Neuronal stem cell (in vitro differentiated cells): ENCODE data around the gene CSF1R.

Experiments used
- DNase-seq: peaks from one replicate; pipeline ENCODE4 v3.0.0-alpha.2; 2013; ENCODE audit warnings: low spot score
- H2AFZ ChIP-seq: one replicate; pipeline ENCODE4 v1.6.1; 2013; ENCODE audit warnings: mild to moderate bottlenecking, low read length, inconsistent platforms
- H2AK5ac ChIP-seq: 2 replicates; pipeline ENCODE4 v1.6.1; 2013; ENCODE audit warnings: low read depth, mild to moderate bottlenecking, inconsistent platforms, low read length, moderate library complexity, mixed read lengths
- H2BK120ac ChIP-seq: 2 replicates; pipeline ENCODE4 v1.6.1; 2013; ENCODE audit warnings: low read depth, mild to moderate bottlenecking, inconsistent platforms, low read length, moderate library complexity, mixed read lengths
- H2BK12ac ChIP-seq: one replicate; pipeline ENCODE4 v1.6.1; 2013; ENCODE audit warnings: low read length, inconsistent platforms
- H2BK15ac ChIP-seq: 2 replicates; pipeline ENCODE4 v1.6.1; 2013; ENCODE audit warnings: mild to moderate bottlenecking, low read length, inconsistent platforms, mixed read lengths
- H2BK5ac ChIP-seq: one replicate; pipeline ENCODE4 v1.6.1; 2013; ENCODE audit warnings: inconsistent platforms, mild to moderate bottlenecking, low read length, moderate library complexity
- H3K14ac ChIP-seq: one replicate; pipeline ENCODE4 v1.6.1; 2013; ENCODE audit warnings: low read length, inconsistent platforms
- H3K18ac ChIP-seq: 2 replicates; pipeline ENCODE4 v1.6.1; 2013; ENCODE audit warnings: low read length, inconsistent platforms
- H3K23ac ChIP-seq: 2 replicates; pipeline ENCODE4 v1.6.1; 2013; ENCODE audit warnings: low read depth, mild to moderate bottlenecking, mixed read lengths, low read length, inconsistent platforms; ENCODE audit not compliant: poor library complexity
- H3K27ac ChIP-seq: replicated peaks from 3 replicates; pipeline ENCODE4 v1.5.1; 2013; ENCODE audit warnings: low read length, inconsistent platforms
- H3K27me3 ChIP-seq, 3 experiments: 2 replicates each; pipeline ENCODE4 v1.6.1; 2013; ENCODE audit warnings: low read length in 3 of 3, mild to moderate bottlenecking in 2 of 3, inconsistent platforms in 1 of 3, low read depth in 1 of 3, mixed read lengths in 1 of 3, moderate library complexity in 1 of 3; ENCODE audit not compliant: control insufficient read depth in 3 of 3, insufficient read depth in 3 of 3
- H3K36me3 ChIP-seq, 2 donors: replicated peaks in 1 of 2; 2 replicates each; pipeline ENCODE4 v1.6.1; 2013; ENCODE audit warnings: low read length in 2 of 2; ENCODE audit not compliant: control insufficient read depth in 2 of 2, insufficient read depth in 2 of 2
- H3K4ac ChIP-seq: 2 replicates; pipeline ENCODE4 v1.6.1; 2013; ENCODE audit warnings: inconsistent platforms, mild to moderate bottlenecking, low read length, moderate library complexity
- H3K4me1 ChIP-seq, 2 donors: 1 replicate in 1 of 2; 2 replicates in 1 of 2; pipeline ENCODE4 v1.6.1; 2013; ENCODE audit warnings: low read length in 2 of 2, low read depth in 1 of 2; ENCODE audit not compliant: control insufficient read depth in 2 of 2, insufficient read depth in 1 of 2
- H3K4me2 ChIP-seq: one replicate; pipeline ENCODE4 v1.6.1; 2013; ENCODE audit warnings: mild to moderate bottlenecking, low read length, inconsistent platforms; ENCODE audit not compliant: insufficient read depth, poor library complexity, severe bottlenecking
- H3K4me3 ChIP-seq, 2 donors: 2 replicates each; pipeline ENCODE4 v1.5.1; 2013; ENCODE audit warnings: low read length in 2 of 2, mild to moderate bottlenecking in 2 of 2, inconsistent platforms in 1 of 2, moderate library complexity in 1 of 2
- H3K79me1 ChIP-seq: one replicate; pipeline ENCODE4 v1.6.1; 2013; ENCODE audit warnings: low read depth, mild to moderate bottlenecking, inconsistent platforms, low read length, moderate library complexity
- H3K9ac ChIP-seq: one replicate; pipeline ENCODE4 v1.6.1; 2013; ENCODE audit warnings: mild to moderate bottlenecking, low read depth, low read length, inconsistent platforms; ENCODE audit not compliant: poor library complexity
- H3K9me3 ChIP-seq, 2 donors: replicated peaks in 1 of 2; 2 replicates each; pipeline versions ENCODE3 to v1.6.1; 2013; ENCODE audit warnings: low read length in 2 of 2, mild to moderate bottlenecking in 2 of 2, inconsistent platforms in 1 of 2, low read depth in 1 of 2, mixed read lengths in 1 of 2, moderate library complexity in 1 of 2; ENCODE audit not compliant: control insufficient read depth in 2 of 2, insufficient read depth in 1 of 2
- H4K8ac ChIP-seq: one replicate; pipeline ENCODE4 v1.6.1; 2013; ENCODE audit warnings: low read depth, mild to moderate bottlenecking, inconsistent platforms, low read length, moderate library complexity
- H4K91ac ChIP-seq: one replicate; pipeline ENCODE4 v1.6.1; 2013; ENCODE audit warnings: low read length, low read depth, mild to moderate bottlenecking, inconsistent platforms; ENCODE audit not compliant: poor library complexity
- WGBS, 2 donors: extraction: QIAGEN DNeasy Blood & Tissue Kit; methylation state at CpG; one replicate each; pipeline ENCODE4 v1.1.7; 2013; ENCODE audit warnings: missing lambda C conversion rate in 2 of 2, mixed read lengths in 1 of 2; ENCODE audit not compliant: insufficient read length in 2 of 2, insufficient replicate concordance in 1 of 2; ENCODE audit errors: extremely low coverage in 2 of 2; 5-methylcytosine and 5-hydroxymethylcytosine counted together

Gene CSF1R

GRCh38 chr5:150105928-150106615, 19.7 kb upstream of the CSF1R start:
- no peak for DNase-seq
- Histone ChIP-seq H4K8ac (no peak overlapping the region), H2BK5ac (no peak overlapping the region), H3K79me1 (no peaks in the 10 kb centered on the region), H3K4me1 (peaks cover 5 to 11% of the 10 kb centered on the region in 2 donors), H2AFZ (peak overlapping the region; percentile 92), H4K91ac (no peak overlapping the region), H3K27ac (no peak overlapping the region), H2BK120ac (no peak overlapping the region), H3K4me3 (no peak overlapping the region), H3K4ac (no peak overlapping the region), H3K27me3 (peaks cover 0 to 11% (median 3%) of the 10 kb centered on the region in 3 experiments), H2BK15ac (peak overlapping the region; percentile 71), H3K14ac (no peak overlapping the region), H2BK12ac (no peak overlapping the region), H3K36me3 (no peaks in the 10 kb centered on the region), H3K18ac (peak overlapping the region; percentile 59), H3K9ac (no peak overlapping the region), H3K4me2 (no peak overlapping the region), H2AK5ac (peak overlapping the region; percentile 27), H3K23ac (peak overlapping the region; percentile 59), H3K9me3 (peaks cover 0 to 2% of the 10 kb centered on the region in 2 donors)
- WGBS, 2 donors: no CpG with 5 or more reads among the region's 7 CpGs

- Histone ChIP-seq H2BK12ac (no peak overlapping the region), H2BK15ac (no peak overlapping the region), H3K9ac (no peak overlapping the region), H2AK5ac (no peak overlapping the region), H2BK5ac (no peak overlapping the region), H3K27me3 (peaks cover 0 to 7% (median 3%) of the 10 kb centered on the region in 3 experiments), H3K4me2 (no peak overlapping the region), H4K8ac (no peak overlapping the region), H2AFZ (no peak overlapping the region), H4K91ac (no peak overlapping the region), H3K4me1 (peaks cover 5 to 8% of the 10 kb centered on the region in 2 donors), H3K14ac (no peak overlapping the region), H3K4me3 (no peak overlapping the region), H3K23ac (no peak overlapping the region), H2BK120ac (no peak overlapping the region), H3K18ac (no peak overlapping the region), H3K36me3 (no peaks in the 10 kb centered on the region), H3K79me1 (no peaks in the 10 kb centered on the region), H3K27ac (no peak overlapping the region), H3K9me3 (peaks cover 0 to 2% of the 10 kb centered on the region in 2 donors), H3K4ac (no peak overlapping the region)
- no peak for DNase-seq
- WGBS, 2 donors: no CpG with 5 or more reads among the region's 2 CpGs
Measured at GRCh38 chr5:150104550-150104870, 18.2 kb upstream of the CSF1R start.

- Histone ChIP-seq H2BK5ac (no peak overlapping the region), H3K27me3 (peaks cover 0 to 7% (median 3%) of the 10 kb centered on the region in 3 experiments), H3K4ac (no peak overlapping the region), H2BK12ac (no peak overlapping the region), H4K91ac (no peak overlapping the region), H2AK5ac (no peak overlapping the region), H4K8ac (no peak overlapping the region), H3K4me1 (peaks cover 2 to 8% of the 10 kb centered on the region in 2 donors), H3K9me3 (peaks cover 0 to 2% of the 10 kb centered on the region in 2 donors), H3K36me3 (no peaks in the 10 kb centered on the region), H3K4me2 (no peak overlapping the region), H3K27ac (no peak overlapping the region), H2BK120ac (no peak overlapping the region), H3K9ac (no peak overlapping the region), H3K18ac (no peak overlapping the region), H2BK15ac (no peak overlapping the region), H2AFZ (no peak overlapping the region), H3K14ac (no peak overlapping the region), H3K23ac (no peak overlapping the region), H3K79me1 (no peaks in the 10 kb centered on the region), H3K4me3 (no peak overlapping the region)
- WGBS, 2 donors: no CpG with 5 or more reads among the region's 5 CpGs
- no peak for DNase-seq
Measured at GRCh38 chr5:150103678-150104549, 17.6 kb upstream of the CSF1R start.

GRCh38 chr5:150101023-150101422, 14.7 kb upstream of the CSF1R start:
- Histone ChIP-seq H3K23ac (no peak overlapping the region), H3K4me3 (no peak overlapping the region), H2AK5ac (no peak overlapping the region), H2BK5ac (no peak overlapping the region), H3K4ac (no peak overlapping the region), H3K9ac (no peak overlapping the region), H3K4me2 (no peak overlapping the region), H3K14ac (no peak overlapping the region), H3K27me3 (peaks cover 0 to 7% (median 1%) of the 10 kb centered on the region in 3 experiments), H3K9me3 (peaks cover 0 to 2% of the 10 kb centered on the region in 2 donors), H2BK15ac (no peak overlapping the region), H3K79me1 (no peaks in the 10 kb centered on the region), H3K36me3 (no peaks in the 10 kb centered on the region), H4K8ac (no peak overlapping the region), H3K18ac (no peak overlapping the region), H3K4me1 (no peaks in the 10 kb centered on the region), H3K27ac (no peak overlapping the region), H2AFZ (no peak overlapping the region), H2BK12ac (no peak overlapping the region), H2BK120ac (no peak overlapping the region), H4K91ac (no peak overlapping the region)
- DNase-seq: no peak
- no CpG with 5 or more reads among the region's 6 CpGs for WGBS, 2 donors
